ENCODE results near the gene EEFSEC.

DNA sequence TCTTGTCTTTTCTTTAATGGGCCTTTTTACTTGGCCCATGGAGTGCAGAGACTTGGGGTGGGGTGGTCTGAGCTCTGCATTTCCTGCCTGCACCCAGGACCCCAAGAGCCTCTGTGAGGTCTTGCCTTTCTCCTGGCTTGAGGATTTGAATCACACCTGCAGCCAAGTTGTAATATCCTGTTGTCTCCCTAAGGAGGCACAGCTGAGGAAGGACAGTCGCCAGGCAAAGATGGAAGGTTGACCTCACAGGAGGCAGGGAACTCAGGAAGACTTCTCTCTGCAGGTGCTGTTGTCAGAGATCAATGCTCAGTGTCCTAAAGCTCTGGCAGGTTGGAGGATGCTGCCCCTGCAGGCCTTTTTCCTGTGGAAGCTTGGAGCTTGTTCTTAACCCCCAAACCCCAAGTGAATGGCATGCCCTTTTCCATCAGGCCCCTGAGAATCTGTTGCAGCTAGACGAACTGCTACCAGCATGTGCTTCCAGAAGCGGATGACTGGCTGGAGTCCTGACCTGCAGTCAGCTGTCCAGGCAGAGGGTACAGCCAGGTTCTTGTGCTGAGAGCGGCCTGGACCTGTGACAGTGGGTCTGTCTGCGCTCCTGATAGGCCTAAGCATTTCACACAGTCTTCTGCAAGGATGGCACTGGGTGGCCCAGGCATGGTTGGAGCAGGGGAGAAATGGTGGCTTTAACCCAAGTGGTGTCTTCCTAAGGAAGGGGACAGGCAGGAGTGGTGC, 120.0 kb downstream of the EEFSEC start:
- TF ChIP-seq POLR2A (IDR thresholded peaks at IDR 0.05): no peak
- TF ChIP-seq, protein P1, sequence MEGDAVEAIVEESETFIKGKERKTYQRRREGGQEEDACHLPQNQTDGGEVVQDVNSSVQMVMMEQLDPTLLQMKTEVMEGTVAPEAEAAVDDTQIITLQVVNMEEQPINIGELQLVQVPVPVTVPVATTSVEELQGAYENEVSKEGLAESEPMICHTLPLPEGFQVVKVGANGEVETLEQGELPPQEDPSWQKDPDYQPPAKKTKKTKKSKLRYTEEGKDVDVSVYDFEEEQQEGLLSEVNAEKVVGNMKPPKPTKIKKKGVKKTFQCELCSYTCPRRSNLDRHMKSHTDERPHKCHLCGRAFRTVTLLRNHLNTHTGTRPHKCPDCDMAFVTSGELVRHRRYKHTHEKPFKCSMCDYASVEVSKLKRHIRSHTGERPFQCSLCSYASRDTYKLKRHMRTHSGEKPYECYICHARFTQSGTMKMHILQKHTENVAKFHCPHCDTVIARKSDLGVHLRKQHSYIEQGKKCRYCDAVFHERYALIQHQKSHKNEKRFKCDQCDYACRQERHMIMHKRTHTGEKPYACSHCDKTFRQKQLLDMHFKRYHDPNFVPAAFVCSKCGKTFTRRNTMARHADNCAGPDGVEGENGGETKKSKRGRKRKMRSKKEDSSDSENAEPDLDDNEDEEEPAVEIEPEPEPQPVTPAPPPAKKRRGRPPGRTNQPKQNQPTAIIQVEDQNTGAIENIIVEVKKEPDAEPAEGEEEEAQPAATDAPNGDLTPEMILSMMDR (IDR thresholded peaks at IDR 0.05): no peak

Data from esophagus squamous epithelium (tissue), 4 donors.